Stimulated activated CD8-positive, alpha-beta memory T cell treated with anti-CD3 and anti-CD28 coated beads, Interleukin-4, amount 100 ng/mL, for 48 hours (primary cell): Measurements from ENCODE around the gene CFAP410.
"Not testable (repeated sequence)": the region's sequence is repeated elsewhere in the genome, so short reads cannot be mapped to it uniquely, and the experiment has no call there.

Experiments used
- DNase-seq: peaks from one replicate; pipeline ENCODE4 v3.0.0-alpha.2; 2020

The CFAP410 gene

DNA sequence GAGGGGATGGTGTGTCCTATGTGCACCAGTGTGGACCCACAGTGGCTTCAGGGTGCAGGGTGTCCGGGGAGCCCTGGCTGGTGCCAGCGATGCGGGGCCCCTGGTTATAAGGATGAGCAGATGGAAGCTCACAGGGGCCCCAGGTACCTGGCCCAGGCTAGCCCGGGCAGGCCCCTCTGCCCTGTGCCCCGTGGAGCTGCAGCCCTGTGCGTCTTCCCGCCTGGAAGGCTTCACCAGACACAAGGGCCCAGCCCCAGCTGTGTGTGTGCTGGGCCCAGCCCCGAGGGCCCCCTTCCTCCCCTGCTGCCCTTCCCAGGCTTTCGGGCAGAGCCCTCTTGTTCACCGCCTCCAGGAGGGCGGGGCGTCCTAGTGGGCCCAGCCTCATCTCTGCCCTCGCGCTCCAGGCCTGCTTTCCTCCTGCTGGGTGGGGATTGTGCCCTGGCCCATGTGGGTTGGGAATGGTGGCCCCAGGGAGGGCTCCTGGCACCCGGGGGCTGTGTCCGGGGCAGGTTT is 23.4 kb downstream of the CFAP410 start:
- no peak for DNase-seq

DNA sequence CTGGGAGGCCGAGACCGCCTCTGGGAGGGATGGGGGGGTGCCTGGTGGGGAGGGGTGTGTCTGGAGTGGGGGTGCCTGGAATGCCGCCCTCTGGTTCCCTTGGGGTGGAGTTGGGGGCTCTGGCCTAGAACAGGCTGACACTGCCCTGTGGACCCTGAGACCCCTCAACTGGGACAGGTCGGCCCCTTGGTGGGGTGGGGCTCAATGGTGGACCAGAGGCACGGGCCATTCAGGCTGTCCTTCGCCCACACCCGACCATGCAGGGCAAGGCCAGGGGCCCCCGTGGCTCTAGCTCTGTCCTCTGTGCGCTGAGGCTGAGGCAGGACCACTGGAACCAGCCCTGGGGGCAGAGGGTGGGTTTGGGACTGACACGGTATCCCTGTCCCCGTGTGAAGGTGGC is 24.6 kb downstream of the CFAP410 start:
- no peak for DNase-seq

DNA sequence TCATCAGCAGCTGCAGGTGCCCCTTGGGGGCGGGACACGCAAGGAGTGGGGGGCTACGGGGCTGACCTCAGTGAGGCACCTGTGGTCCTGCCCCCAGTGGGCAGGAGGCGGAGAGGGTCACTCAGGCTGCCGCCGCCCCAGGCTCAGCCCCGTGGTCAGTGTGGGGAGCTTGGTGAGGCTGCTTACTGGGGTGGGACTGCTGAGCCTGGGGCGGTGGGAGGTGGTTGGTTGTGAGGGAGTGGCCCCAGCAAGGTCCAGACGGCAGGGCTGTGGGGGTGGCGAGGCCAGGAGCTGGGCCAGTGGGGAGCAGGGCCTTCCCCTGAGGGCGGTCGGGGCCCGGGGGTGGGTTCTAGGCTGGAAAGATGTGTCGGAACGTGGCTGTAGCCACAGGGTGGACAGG is 25.1 kb downstream of the CFAP410 start:
- DNase-seq, result no peak

GRCh38 chr21:44313451-44313850 is 25.7 kb downstream of the CFAP410 start:
- DNase-seq, result no peak

DNA sequence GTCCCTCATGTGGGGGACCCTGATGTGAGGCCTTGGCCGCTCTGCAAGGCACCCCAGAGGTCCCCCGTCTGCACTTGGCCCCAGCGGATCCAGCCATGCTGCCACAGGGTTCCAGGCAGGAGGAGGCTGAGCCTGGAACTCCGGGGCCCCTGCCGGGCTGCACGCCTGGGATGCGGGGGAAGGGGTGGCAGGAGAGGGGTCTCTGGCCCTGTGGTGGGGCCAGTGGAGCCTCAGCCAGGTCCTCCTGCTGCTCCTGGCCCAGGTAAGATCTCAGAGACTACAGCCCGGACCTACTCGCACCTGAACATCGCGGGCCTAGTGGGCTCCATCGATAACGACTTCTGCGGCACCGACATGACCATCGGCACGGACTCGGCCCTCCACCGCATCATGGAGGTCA is 26.5 kb downstream of the CFAP410 start:
- DNase-seq, result no peak

GRCh38 chr21:44312089-44312488 is 27.1 kb downstream of the CFAP410 start:
- DNase-seq, result no peak

DNA sequence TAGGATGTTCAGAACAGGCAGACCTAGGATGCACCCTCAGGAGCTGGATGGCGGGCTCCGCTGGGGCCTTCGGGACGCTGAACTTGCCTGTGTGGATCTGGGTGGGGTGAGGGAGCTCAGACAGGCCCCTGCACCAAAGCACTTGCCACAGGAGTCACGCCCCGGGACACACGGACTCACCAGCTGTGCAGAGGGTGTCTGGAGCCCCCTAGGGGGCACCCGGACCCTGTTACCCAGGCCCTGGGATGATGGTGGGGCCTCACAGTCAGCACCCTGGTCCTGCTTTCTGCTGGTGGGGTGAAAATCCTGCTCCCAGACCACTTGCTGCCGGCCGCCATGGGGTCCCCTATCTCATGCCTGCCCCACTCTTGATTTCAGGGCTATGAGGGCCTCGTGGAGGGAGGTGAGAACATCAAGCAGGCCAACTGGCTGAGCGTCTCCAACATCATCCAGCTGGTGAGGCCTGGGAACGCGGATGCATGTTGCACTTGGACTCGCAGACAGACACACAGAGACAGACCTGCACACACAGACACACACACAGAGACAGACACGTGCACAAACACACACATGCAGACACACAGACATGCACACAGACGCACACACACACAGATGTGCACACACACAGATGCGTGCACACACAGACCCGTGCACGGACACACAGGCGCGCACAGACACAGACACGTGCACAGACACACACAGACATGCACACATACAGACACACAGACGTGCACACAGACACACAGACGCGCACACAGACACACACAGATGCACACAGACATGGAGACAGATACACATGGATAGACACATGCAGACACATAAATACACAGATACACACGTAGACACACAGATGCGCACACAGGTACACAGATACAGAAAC is 28.3 kb downstream of the CFAP410 start:
- no peak for DNase-seq

GRCh38 chr21:44306936-44307704 is 32.1 kb downstream of the CFAP410 start:
- no peak for DNase-seq

DNA sequence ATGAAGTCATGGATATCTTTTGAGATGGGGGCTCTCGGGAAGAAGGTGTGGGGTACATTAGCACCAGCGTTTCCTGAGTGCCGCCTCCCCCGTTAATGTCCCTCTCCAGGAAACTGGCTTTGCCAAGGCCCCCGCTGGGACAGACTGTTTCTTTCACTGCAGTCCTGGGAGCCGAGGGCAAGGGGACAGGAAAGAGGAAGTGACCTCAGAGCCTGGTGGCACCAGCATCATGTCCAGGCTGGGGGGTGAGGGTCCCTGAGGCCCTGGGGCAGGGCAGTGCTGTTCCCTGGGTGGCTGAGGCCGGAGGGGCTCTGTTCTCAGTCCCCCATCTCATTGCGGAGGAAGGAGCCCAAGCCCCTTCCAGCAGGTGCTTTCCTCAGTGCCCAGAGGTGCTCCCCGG is 33.5 kb downstream of the CFAP410 start:
- no peak for DNase-seq

DNA sequence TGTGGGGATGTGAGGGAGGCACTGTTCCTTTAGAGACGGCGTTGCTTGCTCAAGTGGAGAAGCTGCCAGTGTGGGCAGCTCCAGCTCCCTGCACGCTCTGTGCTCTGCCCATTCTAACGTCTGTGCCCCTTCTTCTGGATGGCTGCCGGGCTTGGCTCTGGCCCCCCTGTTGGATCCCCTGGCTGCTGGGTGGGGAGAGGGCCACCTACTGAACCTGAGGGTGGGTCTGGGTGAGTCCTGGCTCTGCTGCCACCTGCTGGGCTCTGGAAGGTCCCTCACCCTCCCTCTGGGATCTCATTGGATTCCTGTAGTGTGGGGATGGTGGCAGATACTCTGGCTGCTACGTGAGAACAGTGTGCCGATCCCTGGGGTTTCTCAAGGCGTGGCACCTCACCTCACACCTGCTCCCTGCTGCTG is 34.3 kb downstream of the CFAP410 start:
- DNase-seq, result peak; percentile 61

- DNase-seq, result no peak
These were observed 35.1 kb downstream of the CFAP410 start for GRCh38 chr21:44304011-44304616.

DNA sequence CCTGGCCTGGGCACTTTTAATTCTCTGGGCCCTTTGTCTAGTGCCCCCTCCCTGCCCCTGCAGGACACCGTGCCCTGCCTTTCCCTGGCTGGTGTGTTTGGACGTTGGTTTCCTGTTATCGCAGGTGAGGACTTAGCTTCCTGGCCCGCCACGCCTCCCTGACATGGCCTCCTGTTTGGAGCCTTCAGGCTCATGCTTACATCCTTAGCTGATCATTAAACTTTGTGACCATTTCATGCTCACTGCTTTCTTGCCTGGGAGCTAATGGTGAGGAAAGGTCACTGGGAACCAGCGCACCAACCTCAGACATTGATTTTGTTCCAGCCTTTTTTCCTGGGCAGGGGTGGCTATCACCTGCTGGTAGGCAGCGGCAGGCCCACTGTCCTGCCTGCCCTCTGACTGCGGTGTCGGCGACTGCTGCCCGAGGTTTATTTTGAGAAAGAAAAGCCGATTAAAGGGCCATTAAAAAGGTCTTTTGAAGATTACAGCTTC is 35.7 kb downstream of the CFAP410 start:
- DNase-seq, result no peak

DNA sequence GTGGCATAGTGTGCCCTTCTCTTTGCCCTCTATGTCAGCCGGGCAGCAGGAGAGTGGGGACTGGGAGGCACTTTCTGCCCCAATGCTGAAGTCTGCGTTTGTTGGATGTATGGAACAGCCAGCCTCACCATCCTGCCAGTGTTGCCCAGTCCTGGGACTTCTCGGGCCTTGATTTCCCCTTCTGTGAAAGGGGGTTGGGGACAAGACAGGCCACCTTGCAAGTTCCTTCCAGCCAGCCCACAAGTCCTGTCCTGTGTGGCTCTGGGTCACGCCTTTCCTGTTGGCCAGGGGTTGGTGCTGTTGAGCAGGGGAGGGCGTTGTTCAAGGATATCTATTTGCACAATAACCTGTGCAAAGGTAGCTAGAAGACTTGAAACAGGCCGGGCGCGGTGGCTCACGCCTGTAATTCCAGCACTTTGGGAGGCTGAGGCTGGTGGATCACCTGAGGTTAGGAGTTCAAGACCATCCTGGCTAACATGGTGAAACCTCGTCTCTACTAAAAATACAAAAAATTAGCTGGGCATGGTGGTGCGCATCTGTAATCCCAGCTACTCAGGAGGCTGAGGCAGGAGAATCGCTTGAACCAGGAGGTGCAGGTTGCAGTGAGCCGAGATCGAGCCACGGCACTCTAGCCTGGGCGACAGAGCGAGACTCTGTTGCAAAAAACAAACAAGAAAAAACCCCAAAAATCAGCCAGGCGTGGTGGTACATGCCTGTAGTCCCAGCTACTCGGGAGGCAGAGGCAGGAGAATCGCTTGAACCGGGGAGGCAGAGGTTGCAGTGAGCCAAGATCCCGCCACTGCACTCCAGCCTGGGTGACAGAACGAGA is 36.4 kb downstream of the CFAP410 start:
- DNase-seq, result not testable (repeated sequence)

- no peak for DNase-seq
These were observed 37.2 kb downstream of the CFAP410 start for GRCh38 chr21:44301961-44302406.

GRCh38 chr21:44301141-44301540 is 38.0 kb downstream of the CFAP410 start:
- no peak for DNase-seq

DNA sequence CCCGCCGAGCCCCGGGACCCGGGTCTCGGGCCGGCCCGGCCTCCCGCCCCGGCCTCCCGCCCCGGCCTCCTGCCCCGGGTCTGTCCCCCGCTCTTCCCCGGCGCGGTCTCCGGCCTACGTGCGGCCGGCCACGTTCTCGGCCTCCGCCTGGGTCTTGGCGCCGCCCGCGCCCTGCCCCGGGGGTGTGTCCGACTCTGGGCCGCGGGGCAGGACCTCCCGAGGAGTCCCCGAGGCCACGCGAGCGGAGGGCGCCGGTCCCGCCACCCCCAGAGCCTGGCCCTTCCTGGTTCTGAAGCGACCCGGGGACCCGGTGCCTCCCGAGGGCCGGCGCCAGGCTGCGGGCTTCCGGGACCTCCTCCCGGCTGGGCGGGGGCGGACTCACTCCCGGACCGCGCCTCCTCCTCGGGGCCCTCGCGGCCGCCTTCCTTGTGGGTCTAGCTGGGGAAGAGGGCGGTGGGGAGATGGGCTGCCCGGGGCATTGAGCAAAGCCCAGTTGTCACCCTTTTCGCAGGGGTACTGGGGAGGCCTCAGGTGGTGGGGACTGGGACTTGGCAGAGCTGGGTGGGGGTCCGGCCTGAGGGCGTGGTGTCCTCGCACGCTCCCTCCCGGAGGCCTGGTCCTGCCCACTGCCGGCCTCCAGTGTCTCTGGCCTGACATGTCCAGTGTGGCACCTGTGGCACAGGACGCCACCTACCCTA is 38.8 kb downstream of the CFAP410 start:
- peak; percentile 76 for DNase-seq

DNA sequence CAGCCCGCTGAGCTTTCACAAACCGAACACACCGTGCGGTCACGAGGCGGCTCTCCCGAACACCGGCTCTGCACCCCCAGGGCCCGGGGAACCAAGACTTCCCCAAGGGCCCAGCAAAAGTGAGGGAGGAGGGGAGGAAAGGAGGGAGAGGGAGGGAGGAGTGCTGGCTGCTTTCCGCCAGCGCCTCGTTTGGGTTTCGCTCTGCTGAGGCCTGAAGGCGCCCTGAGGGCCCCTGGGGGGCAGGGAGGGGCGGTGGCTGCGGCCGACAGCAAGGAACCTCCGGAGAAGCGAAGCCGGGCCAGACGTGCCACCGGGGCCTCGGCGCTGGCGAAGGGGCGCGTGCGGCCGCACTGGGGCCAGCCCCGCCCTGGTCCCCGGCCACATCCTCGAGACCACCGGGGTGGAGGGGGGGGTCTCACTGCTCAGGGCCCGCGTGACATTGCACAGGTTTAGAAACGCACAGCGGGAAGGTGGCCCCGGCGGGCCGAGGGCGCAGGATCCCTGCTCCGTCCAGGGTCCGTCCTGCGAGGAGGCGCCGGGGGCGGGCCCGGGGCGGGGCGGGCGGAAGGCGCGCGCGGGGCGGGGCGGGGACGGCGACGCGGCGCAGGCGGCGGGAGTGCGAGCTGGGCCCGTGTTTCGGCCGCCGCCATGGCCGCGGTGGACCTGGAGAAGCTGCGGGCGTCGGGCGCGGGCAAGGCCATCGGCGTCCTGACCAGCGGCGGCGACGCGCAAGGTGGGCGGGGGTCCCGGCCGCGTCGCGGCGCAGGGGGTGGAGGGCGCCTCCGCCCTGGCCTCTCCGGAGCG is 39.5 kb downstream of the CFAP410 start, which contains the start of gene PFKL:
Gene PFKL (plus strand): TSS at position 596 of the 804 bp plus-strand sequence. CDS start 53 bp downstream, at position 649.
- peak; percentile 78 for DNase-seq

DNA sequence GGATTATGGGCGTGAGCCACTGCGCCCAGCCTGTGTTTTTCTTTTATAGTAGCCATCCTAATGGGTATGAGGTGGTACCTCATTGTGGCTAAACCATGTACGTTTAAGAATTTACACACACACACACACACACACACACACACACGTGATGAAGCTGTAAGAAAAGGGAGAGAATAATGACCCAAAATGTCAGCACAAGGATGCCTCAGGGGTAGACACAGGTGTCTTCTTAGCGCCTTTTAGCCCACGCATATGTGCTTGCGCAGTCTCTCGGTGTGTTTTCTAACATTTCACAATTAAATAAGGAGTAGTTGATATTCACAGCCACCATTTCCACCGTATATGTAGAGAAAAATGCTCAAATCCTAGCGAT is 40.1 kb downstream of the CFAP410 start:
- DNase-seq, result no peak

DNA sequence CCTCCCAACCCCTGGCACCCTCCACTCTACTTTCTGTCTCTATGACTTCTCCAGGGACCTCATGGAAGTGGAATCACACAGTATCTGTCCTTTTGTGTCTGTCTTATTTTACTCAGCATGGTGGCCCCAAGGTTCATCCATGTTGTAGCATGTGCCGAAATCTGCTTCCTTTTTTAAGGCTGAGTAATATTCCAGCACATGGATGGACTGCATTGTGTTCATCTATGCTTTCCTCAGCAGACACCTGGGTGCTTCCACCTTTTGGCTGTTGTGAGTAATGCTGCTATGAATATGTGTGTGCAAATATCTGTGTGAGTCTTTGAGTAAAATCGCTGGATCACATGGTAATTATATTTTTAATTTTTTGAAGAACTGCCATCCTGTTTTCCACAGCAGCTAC is 40.9 kb downstream of the CFAP410 start:
- DNase-seq, result no peak

DNA sequence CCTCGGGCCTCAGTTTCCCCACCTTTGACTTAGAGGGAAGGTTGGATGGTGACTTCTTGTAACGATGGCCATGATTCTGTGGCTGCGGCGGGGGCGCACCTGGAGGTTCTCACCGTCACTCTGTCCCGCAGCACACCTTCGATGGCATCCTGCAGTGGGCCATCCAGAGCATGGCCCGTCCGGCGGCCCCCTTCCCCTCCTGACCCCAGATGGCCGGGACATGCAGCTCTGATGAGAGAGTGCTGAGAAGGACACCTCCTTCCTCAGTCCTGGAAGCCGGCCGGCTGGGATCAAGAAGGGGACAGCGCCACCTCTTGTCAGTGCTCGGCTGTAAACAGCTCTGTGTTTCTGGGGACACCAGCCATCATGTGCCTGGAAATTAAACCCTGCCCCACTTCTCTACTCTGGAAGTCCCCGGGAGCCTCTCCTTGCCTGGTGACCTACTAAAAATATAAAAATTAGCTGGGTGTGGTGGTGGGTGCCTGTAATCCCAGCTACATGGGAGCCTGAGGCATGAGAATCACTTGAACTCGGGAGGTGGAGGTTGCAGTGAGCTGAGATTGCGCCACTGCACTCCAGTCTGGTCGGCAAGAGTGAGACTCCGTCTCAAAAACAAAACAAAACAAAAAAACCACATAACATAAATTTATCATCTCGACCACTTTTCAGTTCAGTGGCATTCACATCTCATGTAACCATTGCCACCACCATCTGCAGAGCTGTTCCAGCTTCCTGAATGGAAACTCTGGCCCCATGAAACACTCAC is 41.5 kb downstream of the CFAP410 start:
- peak; percentile 86 for DNase-seq
